IMR-90 (cell line): Measurements from ENCODE around the gene ADAMTSL2.
"Not testable (repeated sequence)": the region's sequence is repeated elsewhere in the genome, so short reads cannot be mapped to it uniquely, and the experiment has no call there.

Experiments
- BHLHE40 ChIP-seq: fragments of 150-350 bp; IDR thresholded peaks from 2 replicates; pipeline ENCODE4 v1.6.1; 2016; ENCODE audit warnings: mild to moderate bottlenecking, low read depth, low read length
- CHD1 ChIP-seq: IDR thresholded peaks from 2 replicates; pipeline ENCODE4 v1.6.1; 2012; ENCODE audit warnings: low read depth, low read length, improper control_type of control experiment
- CTCF ChIP-seq: conservative IDR thresholded peaks from 2 replicates; pipeline ENCODE4 v1.5.1; 2012; ENCODE audit warnings: mild to moderate bottlenecking, low read depth, low read length, improper control_type of control experiment
- POLR2A ChIP-seq: IDR thresholded peaks from 2 replicates; pipeline ENCODE4 v1.6.1; 2012; ENCODE audit warnings: mild to moderate bottlenecking, low read depth, low read length
- RAD21 ChIP-seq: IDR thresholded peaks from 2 replicates; pipeline ENCODE4 v1.6.1; 2012; ENCODE audit warnings: low read length, improper control_type of control experiment
- RFX5 ChIP-seq: IDR thresholded peaks from 2 replicates; pipeline ENCODE4 v1.8.0; 2012; ENCODE audit warnings: low read depth, mild to moderate bottlenecking, low read length, moderate library complexity
- SMC3 ChIP-seq: fragments of 150-350 bp; IDR thresholded peaks from 2 replicates; pipeline ENCODE4 v1.6.1; 2016; ENCODE audit warnings: low read depth, mild to moderate bottlenecking, antibody characterized with exemption, low read length, moderate library complexity
- USF2 ChIP-seq: fragments of 150-350 bp; IDR thresholded peaks from 2 replicates; pipeline ENCODE4 v1.6.1; 2017; ENCODE audit warnings: mild to moderate bottlenecking, antibody characterized with exemption, low read length, low read depth

GRCh38 chr9:133563814-133564213 is 29.3 kb downstream of the ADAMTSL2 start:
- TF ChIP-seq CTCF, RAD21, USF2, BHLHE40, SMC3, RFX5, CHD1, POLR2A: not testable (repeated sequence)
